GM06990 (cell line): Measurements from ENCODE around the gene UROC1.

ENCODE experiments used
- DNase-seq: peaks from one replicate; pipeline ENCODE4 v3.0.0-alpha.2; 2011; ENCODE audit not compliant: insufficient read length; ENCODE audit errors: extremely low read depth
- H3K27me3 ChIP-seq: replicated peaks from 2 replicates; pipeline ENCODE4 v1.6.0; 2011; ENCODE audit warnings: low read length; ENCODE audit not compliant: control insufficient read depth, insufficient read depth
- H3K36me3 ChIP-seq: 2 replicates; pipeline ENCODE4 v1.5.1; 2011; ENCODE audit warnings: low read length; ENCODE audit not compliant: control insufficient read depth, insufficient read depth
- H3K4me3 ChIP-seq: replicated peaks from 2 replicates; pipeline ENCODE4 v1.5.1; 2011; ENCODE audit warnings: low read depth, mild to moderate bottlenecking, control low read depth, low read length
- CTCF ChIP-seq: IDR thresholded peaks from 2 replicates; pipeline ENCODE4 v1.5.1; 2011; ENCODE audit warnings: low read length, control low read depth, mild to moderate bottlenecking, inconsistent platforms; ENCODE audit not compliant: insufficient read depth, poor library complexity, severe bottlenecking

UROC1 gene

DNA sequence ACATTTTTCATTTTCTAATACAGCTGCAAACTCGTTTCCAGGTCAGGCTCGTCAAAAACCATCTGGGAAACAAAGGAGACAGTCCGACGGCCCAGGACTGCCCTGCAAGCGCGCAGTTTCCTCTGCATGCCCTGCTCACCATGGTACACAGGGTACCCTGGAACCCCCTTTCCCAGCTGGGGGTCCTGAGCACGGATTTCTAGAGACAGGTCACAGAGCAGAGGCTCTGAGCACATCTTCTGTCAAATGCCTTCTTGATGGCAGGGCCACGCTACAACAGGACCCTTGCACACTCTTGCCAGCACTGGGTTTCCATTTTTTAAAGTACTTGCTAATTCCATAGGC is 50.0 kb downstream of the UROC1 start:
- Histone ChIP-seq H3K4me3 (no peak overlapping the region), H3K27me3 (no peaks in the 10 kb centered on the region), H3K36me3 (peaks cover 28% of the 10 kb centered on the region)
- TF ChIP-seq CTCF: no peak
- no peak for DNase-seq

- no peak for DNase-seq
- peaks cover 33% of the 10 kb centered on the region for H3K36me3 ChIP-seq
- H3K4me3 ChIP-seq: no peak overlapping the region
- H3K27me3 ChIP-seq: no peaks in the 10 kb centered on the region
- TF ChIP-seq CTCF: no peak
Observed at GRCh38 chr3:126466886-126467610, 50.5 kb downstream of the UROC1 start.

- no peaks in the 10 kb centered on the region for H3K27me3 ChIP-seq
- no peak for DNase-seq
- peaks cover 40% of the 10 kb centered on the region for H3K36me3 ChIP-seq
- TF ChIP-seq CTCF: no peak
- H3K4me3 ChIP-seq: no peak overlapping the region
Observed at GRCh38 chr3:126465928-126466544, 51.5 kb downstream of the UROC1 start.

DNA sequence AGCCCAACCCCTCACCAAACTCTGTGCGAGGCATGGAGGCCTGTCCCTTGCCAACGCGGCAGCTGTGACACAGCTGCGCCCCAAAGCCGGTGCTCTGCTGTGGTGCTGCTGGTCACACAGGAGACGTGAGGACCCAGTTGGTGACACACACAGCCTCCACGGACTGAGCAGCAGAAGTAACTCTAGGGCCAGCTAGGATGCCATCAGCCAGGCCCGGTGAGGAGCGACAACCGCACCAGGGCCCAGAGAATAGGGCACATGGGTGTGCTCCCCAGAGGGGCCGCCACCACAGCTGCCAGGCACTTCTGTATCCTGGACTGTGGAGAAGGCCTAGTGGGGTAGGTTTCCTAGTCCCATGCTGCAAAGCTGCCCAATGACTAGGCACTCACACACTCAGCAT is 52.6 kb downstream of the UROC1 start:
- TF ChIP-seq CTCF: no peak
- H3K36me3 ChIP-seq: peaks cover 39% of the 10 kb centered on the region
- no peak for DNase-seq

DNA sequence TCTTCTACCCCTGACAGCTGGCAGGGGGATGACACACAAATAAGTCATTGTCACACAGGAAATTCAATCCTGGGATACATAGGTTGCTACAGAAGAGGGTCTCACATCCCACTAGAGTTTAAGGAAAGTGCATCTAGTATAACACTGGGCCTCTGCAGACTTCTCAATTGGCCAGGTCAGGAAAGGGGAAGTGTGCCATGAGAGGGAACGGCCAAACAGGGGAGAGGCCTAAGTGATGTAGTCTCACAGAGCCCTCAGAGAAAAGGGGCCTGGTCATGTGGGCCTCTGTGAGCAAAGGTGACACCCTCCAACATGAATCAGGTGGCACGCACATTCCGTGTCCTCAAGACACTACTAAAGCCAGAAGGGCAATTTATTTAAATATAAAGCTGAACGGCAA is 53.1 kb downstream of the UROC1 start:
- DNase-seq: no peak
- H3K27me3 ChIP-seq: no peaks in the 10 kb centered on the region
- no peak overlapping the region for H3K4me3 ChIP-seq
- H3K36me3 ChIP-seq: peaks cover 37% of the 10 kb centered on the region
- no peak for TF ChIP-seq CTCF

More for the DNA sequence above, 52.6 kb downstream of the UROC1 start:
- Histone ChIP-seq H3K4me3 (no peak overlapping the region), H3K27me3 (no peaks in the 10 kb centered on the region)

- TF ChIP-seq CTCF: no peak
- DNase-seq: no peak
- Histone ChIP-seq H3K27me3 (no peaks in the 10 kb centered on the region), H3K36me3 (peaks cover 38% of the 10 kb centered on the region), H3K4me3 (no peak overlapping the region)
Observed at GRCh38 chr3:126464093-126464492, 53.5 kb downstream of the UROC1 start.
